Activated CD8-positive, alpha-beta T cell treated with anti-CD3 and anti-CD28 coated beads for 36 hours (primary cell): ENCODE data around the gene SLC22A23. TPM values are rescaled to one million over a fixed set of nuclear protein-coding genes. Genes with fewer than 3 reads are reported as not detected.

Source experiments
- ATAC-seq: fragments of 200-7000 bp; cut with Tn5 transposase; one replicate; pipeline ENCODE4 v1.10.0; 2021; ENCODE audit warnings: mild to moderate bottlenecking, moderate library complexity
- CTCF ChIA-PET: fragments of 350-600 bp; sonication (Branson Sonifier 250); formaldehyde crosslinking; loops from one replicate; lab custom pipeline; 2021; ENCODE audit warnings: antibody characterized with exemption; lab: Charles Lee
- POLR2A ChIA-PET: fragments of 350-600 bp; sonication (Branson Sonifier 250); formaldehyde crosslinking; loops from one replicate; lab custom pipeline; 2021; ENCODE audit warnings: antibody characterized with exemption; lab: Charles Lee
- DNase-seq: peaks from one replicate; pipeline ENCODE4 v3.0.0-alpha.2; 2020
- H3K27ac Mint-ChIP-seq: one replicate; pipeline ENCODE4 v1.8.0; 2021; ENCODE audit warnings: mild to moderate bottlenecking, mixed read lengths
- H3K27me3 Mint-ChIP-seq: one replicate; pipeline ENCODE4 v1.8.0; 2021; ENCODE audit warnings: mixed read lengths
- H3K36me3 Mint-ChIP-seq: one replicate; pipeline ENCODE4 v1.8.0; 2021; ENCODE audit warnings: low read depth, mixed read lengths
- H3K4me1 Mint-ChIP-seq: one replicate; pipeline ENCODE4 v1.8.0; 2021; ENCODE audit warnings: low read depth, mixed read lengths
- H3K4me3 Mint-ChIP-seq: one replicate; pipeline ENCODE4 v1.8.0; 2021; ENCODE audit warnings: mild to moderate bottlenecking, moderate library complexity, mixed read lengths
- H3K9me3 Mint-ChIP-seq: one replicate; pipeline ENCODE4 v1.8.0; 2021; ENCODE audit warnings: mixed read lengths
- intact Hi-C: fragments of 100-400 bp; cut with micrococcal nuclease; formaldehyde crosslinking; loops from one replicate; pipeline ENCODE4 v1.10.0; 2022
- total RNA-seq, 2 experiments: library from RNA; stranded (reverse); gene quantifications; one replicate each; pipeline ENCODE4 v1.2.3, GENCODE V29; 2021
- TF ChIP-seq, protein P1 (sequence below): fragments of 200-600 bp; IDR thresholded peaks from one replicate; pipeline ENCODE4 v1.8.0; 2022; ENCODE audit warnings: antibody characterized with exemption, mild to moderate bottlenecking

SLC22A23 gene
- total RNA-seq, 2 experiments from 2014 or later, result 0.16 to 0.34 TPM

DNA sequence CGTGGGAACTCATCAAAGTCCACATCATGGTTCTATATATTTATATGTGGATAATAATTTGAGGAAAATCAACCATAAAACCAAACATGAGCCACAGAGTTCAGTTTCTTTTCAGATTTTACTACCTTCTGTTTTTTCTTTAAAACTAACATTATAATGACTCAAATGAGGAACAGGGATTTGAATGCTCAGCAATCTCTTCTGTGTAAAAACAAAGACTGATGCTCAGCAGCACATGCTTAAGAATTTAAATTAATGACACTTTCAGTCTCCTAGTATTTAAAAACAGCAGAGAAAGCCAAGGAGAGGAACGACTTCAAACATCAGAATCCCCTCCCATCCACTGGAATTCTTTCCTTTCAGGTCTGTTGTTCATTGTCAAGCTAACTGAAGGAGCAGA lies 125.4 kb downstream of the SLC22A23 start:
- Mint-ChIP-seq H3K9me3 (no peaks in the 10 kb centered on the region), H3K36me3 (no peaks in the 10 kb centered on the region), H3K27ac (no peak overlapping the region), H3K27me3 (peaks cover 2% of the 10 kb centered on the region), H3K4me1 (no peaks in the 10 kb centered on the region), H3K4me3 (no peak overlapping the region)
- intact Hi-C loops, result no loop called here
- ATAC-seq (no peak), DNase-seq (no peak)
- CTCF ChIA-PET, result interaction anchor here (1.0 to 2.5 kb wide), 3 partner anchors 11 to 80 kb away, joined by 3 to 10 read pairs (median 4); no protein-coding TSS in a partner anchor
- POLR2A ChIA-PET, result no interaction called here
- TF ChIP-seq, protein P1, sequence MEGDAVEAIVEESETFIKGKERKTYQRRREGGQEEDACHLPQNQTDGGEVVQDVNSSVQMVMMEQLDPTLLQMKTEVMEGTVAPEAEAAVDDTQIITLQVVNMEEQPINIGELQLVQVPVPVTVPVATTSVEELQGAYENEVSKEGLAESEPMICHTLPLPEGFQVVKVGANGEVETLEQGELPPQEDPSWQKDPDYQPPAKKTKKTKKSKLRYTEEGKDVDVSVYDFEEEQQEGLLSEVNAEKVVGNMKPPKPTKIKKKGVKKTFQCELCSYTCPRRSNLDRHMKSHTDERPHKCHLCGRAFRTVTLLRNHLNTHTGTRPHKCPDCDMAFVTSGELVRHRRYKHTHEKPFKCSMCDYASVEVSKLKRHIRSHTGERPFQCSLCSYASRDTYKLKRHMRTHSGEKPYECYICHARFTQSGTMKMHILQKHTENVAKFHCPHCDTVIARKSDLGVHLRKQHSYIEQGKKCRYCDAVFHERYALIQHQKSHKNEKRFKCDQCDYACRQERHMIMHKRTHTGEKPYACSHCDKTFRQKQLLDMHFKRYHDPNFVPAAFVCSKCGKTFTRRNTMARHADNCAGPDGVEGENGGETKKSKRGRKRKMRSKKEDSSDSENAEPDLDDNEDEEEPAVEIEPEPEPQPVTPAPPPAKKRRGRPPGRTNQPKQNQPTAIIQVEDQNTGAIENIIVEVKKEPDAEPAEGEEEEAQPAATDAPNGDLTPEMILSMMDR, result no peak

DNA sequence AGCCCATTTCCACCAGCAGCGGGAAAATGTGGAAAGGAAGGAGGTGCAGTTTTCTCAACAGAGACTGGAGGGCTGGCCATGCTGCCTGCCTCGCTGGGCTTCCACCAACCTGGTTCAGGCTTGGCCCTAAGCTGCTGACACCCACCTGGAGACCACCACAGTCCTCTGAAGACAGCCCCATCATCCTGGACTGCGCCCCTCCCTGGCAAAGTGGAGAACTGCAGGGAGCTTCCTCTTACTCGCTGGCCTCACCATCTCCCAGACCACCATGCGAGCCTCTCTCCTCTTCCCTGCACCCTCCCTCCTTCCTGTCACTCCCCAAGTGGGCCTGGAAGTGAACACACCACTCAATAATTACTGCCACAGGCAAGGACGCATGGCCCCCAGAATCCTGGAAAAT lies 126.7 kb downstream of the SLC22A23 start:
- no peaks in the 10 kb centered on the region for H3K27me3 Mint-ChIP-seq
- H3K4me3 Mint-ChIP-seq, result no peak overlapping the region
- H3K9me3 Mint-ChIP-seq, result no peaks in the 10 kb centered on the region
- H3K27ac Mint-ChIP-seq, result no peak overlapping the region
- CTCF ChIA-PET, result interaction anchor here (1.0 to 2.5 kb wide), 2 partner anchors 9 to 107 kb away, joined by 3 to 10 read pairs; no protein-coding TSS in a partner anchor
- POLR2A ChIA-PET, result no interaction called here
- DNase-seq (peak; percentile 8), ATAC-seq (no peak)
- peaks cover under 1% of the 10 kb centered on the region for H3K4me1 Mint-ChIP-seq
- no peaks in the 10 kb centered on the region for H3K36me3 Mint-ChIP-seq
- intact Hi-C loops, result no loop called here
- TF ChIP-seq, protein P1, result no peak

DNA sequence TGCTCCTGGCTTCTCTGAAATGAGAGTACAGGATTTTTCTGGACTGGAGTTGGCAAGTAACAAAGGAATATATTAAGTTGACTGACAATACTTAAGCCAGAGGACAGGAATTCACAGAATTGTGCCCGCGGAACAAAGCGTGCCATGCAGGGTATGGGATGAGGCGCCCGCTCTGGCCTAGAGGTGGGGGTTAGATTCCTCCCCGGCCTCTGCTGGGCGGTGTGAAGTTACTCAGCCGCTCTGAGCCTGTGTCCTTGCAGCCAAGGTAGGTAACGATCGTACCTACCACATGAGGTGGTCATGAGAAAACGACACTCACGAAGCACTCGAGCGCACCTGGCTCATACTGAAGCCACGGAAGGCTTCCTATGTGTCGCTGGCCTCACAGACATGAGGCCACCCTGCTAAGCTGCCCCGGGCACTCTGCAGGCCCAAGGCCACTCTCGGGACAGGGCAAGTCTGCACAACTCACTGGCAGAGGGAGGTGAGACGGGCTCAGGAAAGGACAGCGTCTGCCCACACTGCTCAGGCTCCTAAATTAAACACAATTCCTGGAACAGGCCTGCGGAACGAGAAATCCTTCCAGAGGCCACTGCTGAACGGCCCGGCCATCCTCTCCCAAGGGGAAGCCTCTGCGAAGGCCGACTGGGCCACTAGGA lies 127.3 kb downstream of the SLC22A23 start:
- Mint-ChIP-seq H3K27ac (no peak overlapping the region), H3K4me3 (no peak overlapping the region), H3K9me3 (no peaks in the 10 kb centered on the region), H3K36me3 (no peaks in the 10 kb centered on the region), H3K27me3 (no peaks in the 10 kb centered on the region), H3K4me1 (peaks cover 7% of the 10 kb centered on the region)
- ATAC-seq, result no peak
- intact Hi-C loops, result no loop called here
- no peak for DNase-seq
- TF ChIP-seq, protein P1, result no peak
- ChIA-PET POLR2A (no interaction called here), CTCF (no interaction called here)

DNA sequence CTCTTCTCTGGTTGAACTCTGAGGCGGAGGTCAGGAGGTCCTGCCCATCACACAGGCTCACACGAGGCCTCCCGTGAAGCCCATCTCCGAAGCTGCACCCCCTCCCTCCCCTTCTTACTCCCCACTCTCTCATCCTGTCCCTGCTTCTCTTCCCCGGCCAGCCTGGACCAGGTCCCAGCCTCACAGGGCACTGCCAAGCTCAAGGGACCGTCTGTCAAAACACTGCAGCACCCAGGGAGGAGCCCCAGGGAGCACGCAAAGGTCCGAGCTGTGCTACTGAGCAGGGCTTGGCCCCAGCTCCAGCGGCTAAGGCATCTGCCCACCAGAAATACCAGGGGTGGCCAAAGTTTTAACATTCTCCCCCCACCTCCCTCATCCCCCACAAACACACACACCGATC lies 128.1 kb downstream of the SLC22A23 start:
- no peak overlapping the region for H3K4me3 Mint-ChIP-seq
- intact Hi-C loops, result no loop called here
- ATAC-seq, result no peak
- TF ChIP-seq, protein P1, result no peak
- no peaks in the 10 kb centered on the region for H3K27me3 Mint-ChIP-seq
- no peaks in the 10 kb centered on the region for H3K36me3 Mint-ChIP-seq
- ChIA-PET POLR2A (no interaction called here), CTCF (no interaction called here)
- H3K4me1 Mint-ChIP-seq, result peaks cover 11% of the 10 kb centered on the region
- H3K9me3 Mint-ChIP-seq, result no peaks in the 10 kb centered on the region
- no peak for DNase-seq
- no peak overlapping the region for H3K27ac Mint-ChIP-seq

DNA sequence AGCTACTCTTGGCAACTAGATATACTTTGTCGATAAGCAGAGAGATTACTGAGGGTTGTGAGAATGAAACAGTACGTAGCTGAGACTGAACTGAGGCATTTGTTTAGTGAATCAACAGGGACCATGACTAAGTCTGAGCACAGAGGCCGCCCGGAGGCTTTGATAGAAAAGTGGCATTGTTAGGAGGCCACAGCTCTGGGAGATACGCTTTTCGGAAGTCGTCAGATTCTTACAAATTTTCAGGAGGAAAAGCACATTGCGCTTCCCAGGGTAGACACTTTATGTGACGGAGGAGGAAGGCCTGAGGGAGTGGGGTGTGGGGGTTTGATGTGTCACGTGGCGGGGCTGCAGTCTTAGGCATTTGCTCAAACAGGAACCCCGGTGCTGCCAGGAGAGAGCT lies 128.7 kb downstream of the SLC22A23 start:
- DNase-seq (no peak), ATAC-seq (no peak)
- Mint-ChIP-seq H3K9me3 (no peaks in the 10 kb centered on the region), H3K4me1 (peaks cover 11% of the 10 kb centered on the region), H3K27me3 (no peaks in the 10 kb centered on the region), H3K36me3 (no peaks in the 10 kb centered on the region), H3K27ac (no peak overlapping the region), H3K4me3 (no peak overlapping the region)
- ChIA-PET CTCF (no interaction called here), POLR2A (no interaction called here)
- intact Hi-C loops, result no loop called here
- TF ChIP-seq, protein P1, result no peak
